OCI-LY7 (cell line): ENCODE results near the gene PFDN4.

Experiments used
- EZH2phosphoT487 ChIP-seq: fragments of 200-600 bp; sonication (generic); IDR thresholded peaks from 2 replicates; pipeline ENCODE4 v1.6.1; 2018; ENCODE audit warnings: low read depth, borderline replicate concordance, mild to moderate bottlenecking, mixed run types, antibody characterized with exemption, low read length, moderate library complexity, mixed read lengths
- TF ChIP-seq, protein P1 (sequence below): fragments of 200-600 bp; sonication (generic); conservative IDR thresholded peaks from 2 replicates; pipeline ENCODE4 v1.5.1; 2014; ENCODE audit warnings: mild to moderate bottlenecking, antibody characterized with exemption, low read length, moderate library complexity, mixed read lengths

GRCh38 chr20:54262671-54263070, 54.8 kb downstream of the PFDN4 start:
- TF ChIP-seq, protein P1, sequence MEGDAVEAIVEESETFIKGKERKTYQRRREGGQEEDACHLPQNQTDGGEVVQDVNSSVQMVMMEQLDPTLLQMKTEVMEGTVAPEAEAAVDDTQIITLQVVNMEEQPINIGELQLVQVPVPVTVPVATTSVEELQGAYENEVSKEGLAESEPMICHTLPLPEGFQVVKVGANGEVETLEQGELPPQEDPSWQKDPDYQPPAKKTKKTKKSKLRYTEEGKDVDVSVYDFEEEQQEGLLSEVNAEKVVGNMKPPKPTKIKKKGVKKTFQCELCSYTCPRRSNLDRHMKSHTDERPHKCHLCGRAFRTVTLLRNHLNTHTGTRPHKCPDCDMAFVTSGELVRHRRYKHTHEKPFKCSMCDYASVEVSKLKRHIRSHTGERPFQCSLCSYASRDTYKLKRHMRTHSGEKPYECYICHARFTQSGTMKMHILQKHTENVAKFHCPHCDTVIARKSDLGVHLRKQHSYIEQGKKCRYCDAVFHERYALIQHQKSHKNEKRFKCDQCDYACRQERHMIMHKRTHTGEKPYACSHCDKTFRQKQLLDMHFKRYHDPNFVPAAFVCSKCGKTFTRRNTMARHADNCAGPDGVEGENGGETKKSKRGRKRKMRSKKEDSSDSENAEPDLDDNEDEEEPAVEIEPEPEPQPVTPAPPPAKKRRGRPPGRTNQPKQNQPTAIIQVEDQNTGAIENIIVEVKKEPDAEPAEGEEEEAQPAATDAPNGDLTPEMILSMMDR, result no peak
- no peak for TF ChIP-seq EZH2phosphoT487
